GM23338 (cell line): ENCODE measurements around the gene SLC7A6. TPM values are rescaled to one million over a fixed set of nuclear protein-coding genes. Genes with fewer than 3 reads are reported as not detected.

Experiments
- ATAC-seq: fragments of 200-7000 bp; cut with Tn5 transposase; 3 replicates; pipeline ENCODE4 v1.9.1; 2020
- DNase-seq: peaks from one replicate; pipeline ENCODE4 v3.0.0-alpha.2; 2015; ENCODE audit warnings: low spot score
- H2AFZ ChIP-seq: fragments of 200-600 bp; sonication (generic); 2 replicates; pipeline ENCODE4 v1.8.0; 2016; ENCODE audit warnings: antibody characterized with exemption, mild to moderate bottlenecking, moderate library complexity
- H3F3A ChIP-seq: fragments of 200-600 bp; sonication (generic); replicated peaks from 2 replicates; pipeline ENCODE4 v1.8.0; 2017; ENCODE audit warnings: antibody characterized with exemption, mixed run types, low read depth
- H3K27ac ChIP-seq: fragments of 200-600 bp; sonication (generic); 2 replicates; pipeline ENCODE4 v1.6.1; 2016; ENCODE audit warnings: low read depth
- H3K27me3 ChIP-seq: fragments of 200-600 bp; sonication (generic); 2 replicates; pipeline ENCODE4 v1.8.0; 2016; ENCODE audit warnings: mild to moderate bottlenecking, mixed run types, moderate library complexity; ENCODE audit not compliant: insufficient read depth
- H3K36me3 ChIP-seq: fragments of 200-600 bp; sonication (generic); 2 replicates; pipeline ENCODE4 v1.8.0; 2016; ENCODE audit warnings: mild to moderate bottlenecking; ENCODE audit not compliant: insufficient read depth
- H3K4me1 ChIP-seq: fragments of 200-600 bp; sonication (generic); 2 replicates; pipeline ENCODE4 v1.8.0; 2016; ENCODE audit warnings: mild to moderate bottlenecking, moderate library complexity; ENCODE audit not compliant: insufficient read depth
- H3K4me2 ChIP-seq: fragments of 200-600 bp; sonication (generic); 2 replicates; pipeline ENCODE4 v1.7.1; 2017; ENCODE audit warnings: mixed run types
- H3K4me3 ChIP-seq: fragments of 200-600 bp; sonication (generic); 2 replicates; pipeline ENCODE4 v1.6.1; 2016; ENCODE audit warnings: mixed run types
- H3K79me2 ChIP-seq: fragments of 200-600 bp; sonication (generic); replicated peaks from 2 replicates; pipeline ENCODE4 v1.8.0; 2017; ENCODE audit warnings: mild to moderate bottlenecking; ENCODE audit not compliant: insufficient read depth
- H3K9me2 ChIP-seq: fragments of 200-600 bp; sonication (generic); 2 replicates; pipeline ENCODE4 v1.8.0; 2017; ENCODE audit not compliant: insufficient read depth
- H4K20me1 ChIP-seq: fragments of 200-600 bp; sonication (generic); replicated peaks from 2 replicates; pipeline ENCODE4 v1.8.0; 2017; ENCODE audit warnings: mild to moderate bottlenecking; ENCODE audit not compliant: insufficient read depth
- H3K27ac Mint-ChIP-seq: 2 replicates; pipeline ENCODE4 v1.8.0; 2020; ENCODE audit warnings: inconsistent platforms, mild to moderate bottlenecking, moderate library complexity, mixed read lengths
- H3K27me3 Mint-ChIP-seq: 3 replicates; pipeline ENCODE4 v1.8.0; 2022; ENCODE audit warnings: low read depth, mild to moderate bottlenecking, moderate library complexity, mixed read lengths, inconsistent platforms; ENCODE audit not compliant: insufficient read depth, poor library complexity
- H3K36me3 Mint-ChIP-seq: 3 replicates; pipeline ENCODE4 v1.8.0; 2021; ENCODE audit warnings: low read depth, mild to moderate bottlenecking, inconsistent platforms, moderate library complexity, mixed read lengths
- H3K4me1 Mint-ChIP-seq: 3 replicates; pipeline ENCODE4 v1.8.0; 2020; ENCODE audit warnings: mild to moderate bottlenecking, inconsistent platforms, mixed read lengths
- H3K4me3 Mint-ChIP-seq: 3 replicates; pipeline ENCODE4 v1.8.0; 2021; ENCODE audit warnings: moderate library complexity, mild to moderate bottlenecking, inconsistent platforms, mixed read lengths
- H3K9me3 Mint-ChIP-seq: 3 replicates; pipeline ENCODE4 v1.8.0; 2020; ENCODE audit warnings: moderate library complexity, mild to moderate bottlenecking, inconsistent platforms, mixed read lengths
- CREB1 ChIP-seq: fragments of 250-450 bp; sonication (Bioruptor Pico); IDR thresholded peaks from 2 replicates; pipeline ENCODE4 v1.5.0; 2020; ENCODE audit warnings: low read depth, mild to moderate bottlenecking, moderate library complexity
- EZH2 ChIP-seq: fragments of 200-600 bp; sonication (generic); IDR thresholded peaks from one replicate; pipeline ENCODE4 v1.8.0; 2017; ENCODE audit warnings: antibody characterized with exemption, mild to moderate bottlenecking, low read depth; ENCODE audit not compliant: unreplicated experiment
- EZH2phosphoT487 ChIP-seq: fragments of 200-600 bp; sonication (generic); IDR thresholded peaks from one replicate; pipeline ENCODE4 v1.8.1; 2018; ENCODE audit warnings: antibody characterized with exemption; ENCODE audit not compliant: unreplicated experiment
- JUNB ChIP-seq: IDR thresholded peaks from one replicate; pipeline ENCODE4 v1.6.1; 2016; ENCODE audit warnings: antibody characterized with exemption; ENCODE audit not compliant: unreplicated experiment
- NANOG ChIP-seq: IDR thresholded peaks from 2 replicates; pipeline ENCODE4 v1.6.1; 2016; ENCODE audit warnings: antibody characterized with exemption, borderline replicate concordance
- POLR2AphosphoS5 ChIP-seq: IDR thresholded peaks from 2 replicates; pipeline ENCODE4 v1.6.1; 2016; ENCODE audit warnings: antibody characterized with exemption, low read depth
- STAT1 ChIP-seq: IDR thresholded peaks from one replicate; pipeline ENCODE4 v1.6.1; 2016; ENCODE audit warnings: antibody characterized with exemption; ENCODE audit not compliant: unreplicated experiment
- ZNF114 ChIP-seq: fragments of 250-450 bp; sonication (Bioruptor Pico); IDR thresholded peaks from 2 replicates; pipeline ENCODE4 v1.5.0; 2020; ENCODE audit warnings: mild to moderate bottlenecking, moderate library complexity
- ZNF331 ChIP-seq: fragments of 250-450 bp; sonication (Bioruptor Pico); IDR thresholded peaks from 2 replicates; pipeline ENCODE4 v1.5.0; 2020; ENCODE audit warnings: low read depth, mild to moderate bottlenecking, moderate library complexity
- polyA plus RNA-seq: library from polyadenylated mRNA; unstranded; fragments of >200 nt; fragmentation: Nextera tagmentation; extraction: Ambion mirVana; gene quantifications from 2 replicates; pipeline ENCODE4 v1.2.1, GENCODE V29; 2016
- total RNA-seq: library from RNA; depleted of rRNA; stranded (reverse); fragments of >200 nt; shearing (Covaris generic); gene quantifications from 2 replicates; pipeline ENCODE4 v1.2.3, GENCODE V29; 2014
- TF ChIP-seq, protein P1 (sequence below), 2 experiments: fragments of 200-600 bp in 1 of 2; sonication (generic) in 1 of 2; conservative IDR thresholded peaks; 2 replicates each; pipeline versions ENCODE4 v1.5.1 to v1.6.1; 2016 to 2017; ENCODE audit warnings: antibody characterized with exemption in 2 of 2, low read depth in 2 of 2, mild to moderate bottlenecking in 2 of 2, moderate library complexity in 1 of 2
- TF ChIP-seq, protein P2 (sequence below): IDR thresholded peaks from 2 replicates; pipeline ENCODE4 v1.6.1; 2016; ENCODE audit warnings: antibody characterized with exemption

The SLC7A6 gene
- total and polyA plus RNA-seq, 2 experiments from 2014 or later: 16.6 to 30.9 TPM

DNA sequence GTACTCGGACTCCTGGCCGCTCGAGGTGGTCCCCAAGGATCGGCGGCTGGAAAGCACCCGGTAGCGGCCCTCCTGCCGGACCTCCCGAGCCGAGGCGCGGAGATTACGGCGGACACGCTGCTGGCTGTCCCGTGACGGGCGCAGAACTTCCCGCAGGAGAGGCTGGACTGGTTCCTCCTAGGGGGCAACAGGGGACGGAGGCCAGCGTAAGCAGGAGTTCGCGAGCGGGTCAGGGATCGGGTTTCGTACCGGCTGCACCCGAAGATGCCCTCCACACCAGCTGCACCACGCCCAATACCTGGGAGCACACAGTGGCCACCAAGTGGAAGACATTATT, 46.1 kb downstream of the SLC7A6 start (continued):
- TF ChIP-seq, protein P1, sequence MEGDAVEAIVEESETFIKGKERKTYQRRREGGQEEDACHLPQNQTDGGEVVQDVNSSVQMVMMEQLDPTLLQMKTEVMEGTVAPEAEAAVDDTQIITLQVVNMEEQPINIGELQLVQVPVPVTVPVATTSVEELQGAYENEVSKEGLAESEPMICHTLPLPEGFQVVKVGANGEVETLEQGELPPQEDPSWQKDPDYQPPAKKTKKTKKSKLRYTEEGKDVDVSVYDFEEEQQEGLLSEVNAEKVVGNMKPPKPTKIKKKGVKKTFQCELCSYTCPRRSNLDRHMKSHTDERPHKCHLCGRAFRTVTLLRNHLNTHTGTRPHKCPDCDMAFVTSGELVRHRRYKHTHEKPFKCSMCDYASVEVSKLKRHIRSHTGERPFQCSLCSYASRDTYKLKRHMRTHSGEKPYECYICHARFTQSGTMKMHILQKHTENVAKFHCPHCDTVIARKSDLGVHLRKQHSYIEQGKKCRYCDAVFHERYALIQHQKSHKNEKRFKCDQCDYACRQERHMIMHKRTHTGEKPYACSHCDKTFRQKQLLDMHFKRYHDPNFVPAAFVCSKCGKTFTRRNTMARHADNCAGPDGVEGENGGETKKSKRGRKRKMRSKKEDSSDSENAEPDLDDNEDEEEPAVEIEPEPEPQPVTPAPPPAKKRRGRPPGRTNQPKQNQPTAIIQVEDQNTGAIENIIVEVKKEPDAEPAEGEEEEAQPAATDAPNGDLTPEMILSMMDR (conservative IDR thresholded peaks at IDR 0.05; ENCODE audit: low read depth in 2 of 2): no peak
- no peak for TF ChIP-seq NANOG

DNA sequence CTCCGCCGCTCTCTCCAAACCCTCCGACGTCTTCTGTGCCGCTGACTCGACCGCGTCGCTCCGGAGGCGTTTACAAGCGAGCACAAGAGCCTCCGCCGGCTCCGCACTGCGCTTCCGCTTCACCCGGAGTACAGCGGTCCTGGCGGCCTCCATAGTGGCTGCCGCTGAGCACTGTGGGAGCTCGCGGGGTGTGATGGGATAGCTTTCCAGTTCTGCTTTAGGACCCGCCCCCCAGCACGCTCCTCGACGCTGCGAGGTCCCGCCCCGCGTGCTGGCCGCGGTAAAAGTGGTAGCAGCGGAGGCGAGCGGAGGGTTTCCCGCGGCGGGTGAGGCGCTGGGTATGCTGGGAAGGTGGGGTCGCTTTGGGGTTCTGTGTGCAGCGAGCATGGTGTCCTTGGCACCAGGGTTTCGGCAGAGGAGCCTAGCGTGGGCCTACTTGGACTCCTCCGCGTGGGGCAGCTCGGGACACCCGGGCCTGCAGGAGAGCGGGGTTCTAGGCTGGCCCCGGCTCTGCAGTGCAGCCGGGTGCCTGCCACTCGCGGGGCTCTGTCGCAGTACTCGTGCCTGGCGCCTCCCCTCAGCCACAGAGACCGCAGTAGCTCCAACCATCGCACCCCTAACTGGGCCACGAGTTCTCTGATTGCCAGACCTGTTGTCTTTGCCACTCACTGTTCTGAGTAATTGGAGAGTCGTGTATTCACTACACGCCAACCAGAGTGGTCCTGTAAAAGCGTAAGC, 46.6 kb downstream of the SLC7A6 start, which contains the start of the genes PRMT7 and SLC7A6OS:
TSS of gene PRMT7 (plus strand) at position 246 of the 738 bp plus-strand sequence. CDS start 4,961 bp downstream, outside the sequence.
TSS of gene SLC7A6OS (minus strand) at position 173 of the 738 bp plus-strand sequence. CDS start at position 153, 20 bp downstream.
- Histone ChIP-seq H3K79me2 (peaks cover 66% of the 10 kb centered on the region), H3K36me3 (peaks cover 30% of the 10 kb centered on the region), H3K4me2 (peak within 1 kb of the TSS; percentile 99), H3K4me1 (peaks cover 22% of the 10 kb centered on the region), H3K27ac (peak within 1 kb of the TSS; percentile 87), H3K27me3 (no peaks in the 10 kb centered on the region), H3K4me3 (peak within 1 kb of the TSS; percentile 97), H2AFZ (peak within 1 kb of the TSS; percentile 98), H4K20me1 (peaks cover 22% of the 10 kb centered on the region), H3F3A (peaks cover 7% of the 10 kb centered on the region), H3K9me2 (no peaks in the 10 kb centered on the region)
- no peak for TF ChIP-seq JUNB
- TF ChIP-seq STAT1: no peak
- TF ChIP-seq, protein P2, sequence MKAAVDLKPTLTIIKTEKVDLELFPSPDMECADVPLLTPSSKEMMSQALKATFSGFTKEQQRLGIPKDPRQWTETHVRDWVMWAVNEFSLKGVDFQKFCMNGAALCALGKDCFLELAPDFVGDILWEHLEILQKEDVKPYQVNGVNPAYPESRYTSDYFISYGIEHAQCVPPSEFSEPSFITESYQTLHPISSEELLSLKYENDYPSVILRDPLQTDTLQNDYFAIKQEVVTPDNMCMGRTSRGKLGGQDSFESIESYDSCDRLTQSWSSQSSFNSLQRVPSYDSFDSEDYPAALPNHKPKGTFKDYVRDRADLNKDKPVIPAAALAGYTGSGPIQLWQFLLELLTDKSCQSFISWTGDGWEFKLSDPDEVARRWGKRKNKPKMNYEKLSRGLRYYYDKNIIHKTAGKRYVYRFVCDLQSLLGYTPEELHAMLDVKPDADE: peak; percentile 75
- no peak for TF ChIP-seq NANOG
- TF ChIP-seq, protein P1 (conservative IDR thresholded peaks at IDR 0.05; ENCODE audit: low read depth in 2 of 2): no peak
- peak; percentile 62; the same call in 1 of the 2 replicates for TF ChIP-seq CREB1 (CRISPR knock-in tag)
- TF ChIP-seq EZH2: no peak
- TF ChIP-seq POLR2AphosphoS5: peak; percentile 95
- TF ChIP-seq ZNF114 (CRISPR knock-in tag): no peak
- TF ChIP-seq ZNF331 (CRISPR knock-in tag): no peak
- TF ChIP-seq EZH2phosphoT487: no peak
- Mint-ChIP-seq H3K27ac (peak within 1 kb of the TSS; percentile 98), H3K9me3 (no peaks in the 10 kb centered on the region), H3K36me3 (peaks cover 30% of the 10 kb centered on the region), H3K27me3 (peaks cover 6% of the 10 kb centered on the region), H3K4me3 (peak within 1 kb of the TSS; percentile 97), H3K4me1 (peaks cover 14% of the 10 kb centered on the region)
- DNase-seq (peak; percentile 98), ATAC-seq (peak; percentile 98)
